ENCODE measurements around the gene TTLL10. TPM values are rescaled to one million over a fixed set of nuclear protein-coding genes. Genes with fewer than 3 reads are reported as not detected.

TTLL10 gene
- total and polyA plus RNA-seq, 5 donors, result 0.09 TPM; not detected in 4

DNA sequence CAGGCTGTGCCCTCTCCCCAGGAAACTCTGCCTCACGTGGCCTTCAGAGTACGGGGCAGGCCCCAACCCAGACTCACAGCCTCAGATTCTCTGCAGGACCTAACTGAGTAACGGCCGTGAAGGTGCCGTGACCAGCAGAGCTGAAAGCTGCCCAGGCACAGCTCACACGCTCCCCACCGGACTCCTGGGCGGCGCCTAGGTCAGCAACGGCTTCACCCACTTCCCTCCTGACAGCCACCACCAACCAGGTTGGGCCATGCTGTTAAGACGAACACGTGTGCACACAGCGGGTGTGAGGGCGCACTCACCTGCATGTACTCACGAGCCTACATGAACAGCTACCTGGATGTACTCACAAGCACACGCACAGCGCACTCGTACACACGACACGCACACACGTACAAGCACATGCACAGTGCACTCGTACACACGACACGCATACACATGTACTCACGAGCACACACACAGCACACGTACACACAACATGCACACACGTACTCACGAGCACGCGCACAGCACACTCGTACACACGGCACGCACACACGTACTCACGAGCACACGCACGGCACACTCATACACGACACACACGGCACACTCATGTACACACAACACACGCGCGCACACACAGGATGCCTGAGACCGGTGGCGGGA lies 49.0 kb downstream of the TTLL10 start:
- ATAC-seq (no peak), DNase-seq (no peak)
- no peak overlapping the region for H3K27ac ChIP-seq (ENCODE audit: low read length)
- H3K9me3 ChIP-seq (ENCODE audit: control insufficient read depth, low read length), result no peaks in the 10 kb centered on the region
- H3K27me3 ChIP-seq (ENCODE audit: control insufficient read depth, insufficient read depth), result no peaks in the 10 kb centered on the region
- H3K4me1 ChIP-seq (ENCODE audit: control insufficient read depth, insufficient read depth, low read length), result no peaks in the 10 kb centered on the region
- no peak overlapping the region for H3K4me3 ChIP-seq (ENCODE audit: low read length)
- WGBS, result 93% methylated on average over 44 of the region's 44 CpGs
- intact Hi-C loops (cut with DNase I), result no loop called here

DNA sequence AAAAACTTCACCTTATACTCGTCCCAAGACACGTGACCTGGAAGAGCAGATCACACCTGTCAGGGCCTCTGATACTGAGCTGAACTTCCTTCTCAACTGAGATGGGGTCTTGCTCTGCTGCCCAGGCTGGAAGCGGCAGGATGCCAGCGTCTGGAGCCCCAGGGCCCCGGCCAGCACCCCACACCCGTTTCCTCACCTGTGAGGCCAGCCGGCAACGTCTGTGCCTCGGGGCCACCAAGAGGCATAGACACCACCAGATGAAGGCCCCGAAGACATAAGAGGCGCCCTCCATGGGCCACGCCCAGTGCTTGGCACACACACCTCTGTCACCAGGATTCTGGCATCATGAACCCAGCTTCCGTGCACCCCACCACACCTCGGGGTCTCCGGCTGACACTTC lies 49.6 kb downstream of the TTLL10 start:
- intact Hi-C loops (cut with DNase I), result no loop called here
- DNase-seq (no peak), ATAC-seq (no peak)
- H3K4me1 ChIP-seq (ENCODE audit: control insufficient read depth, insufficient read depth, low read length), result no peaks in the 10 kb centered on the region
- H3K27me3 ChIP-seq (ENCODE audit: control insufficient read depth, insufficient read depth), result no peaks in the 10 kb centered on the region
- no peaks in the 10 kb centered on the region for H3K9me3 ChIP-seq (ENCODE audit: control insufficient read depth, low read length)
- 96% methylated on average over 15 of the region's 15 CpGs for WGBS
- no peak overlapping the region for H3K4me3 ChIP-seq (ENCODE audit: low read length)
- no peak overlapping the region for H3K27ac ChIP-seq (ENCODE audit: low read length)

GRCh38 chr1:1223891-1224290 lies 50.2 kb downstream of the TTLL10 start:
- intact Hi-C loops (cut with DNase I), result no loop called here
- Histone ChIP-seq H3K27ac (ENCODE audit: low read length) (no peak overlapping the region), H3K9me3 (ENCODE audit: control insufficient read depth, low read length) (no peaks in the 10 kb centered on the region), H3K4me1 (ENCODE audit: control insufficient read depth, insufficient read depth, low read length) (no peaks in the 10 kb centered on the region), H3K4me3 (ENCODE audit: low read length) (no peak overlapping the region), H3K27me3 (ENCODE audit: control insufficient read depth, insufficient read depth) (no peaks in the 10 kb centered on the region)
- ATAC-seq (no peak), DNase-seq (no peak)
- WGBS, result 94% methylated on average over 21 of the region's 21 CpGs

GRCh38 chr1:1225238-1225845 lies 51.7 kb downstream of the TTLL10 start:
- H3K4me1 ChIP-seq (ENCODE audit: control insufficient read depth, insufficient read depth, low read length), result peaks cover 6% of the 10 kb centered on the region
- ATAC-seq, result no peak
- 89% methylated on average over 34 of the region's 34 CpGs for WGBS
- DNase-seq, result no peak
- H3K27me3 ChIP-seq (ENCODE audit: control insufficient read depth, insufficient read depth), result no peaks in the 10 kb centered on the region
- H3K9me3 ChIP-seq (ENCODE audit: control insufficient read depth, low read length), result no peaks in the 10 kb centered on the region
- no peak overlapping the region for H3K27ac ChIP-seq (ENCODE audit: low read length)
- no peak overlapping the region for H3K4me3 ChIP-seq (ENCODE audit: low read length)
- intact Hi-C loops (cut with DNase I), result no loop called here

- intact Hi-C loops (cut with DNase I), result no loop called here
- DNase-seq, result no peak
- H3K9me3 ChIP-seq (ENCODE audit: control insufficient read depth, low read length), result no peaks in the 10 kb centered on the region
- peaks cover 6% of the 10 kb centered on the region for H3K4me1 ChIP-seq (ENCODE audit: control insufficient read depth, insufficient read depth, low read length)
- H3K27me3 ChIP-seq (ENCODE audit: control insufficient read depth, insufficient read depth), result no peaks in the 10 kb centered on the region
- no peak for ATAC-seq
- no peak overlapping the region for H3K27ac ChIP-seq (ENCODE audit: low read length)
- H3K4me3 ChIP-seq (ENCODE audit: low read length), result no peak overlapping the region
- WGBS, result 72% methylated on average over 18 of the region's 18 CpGs
Measured at GRCh38 chr1:1225913-1226312, 52.2 kb downstream of the TTLL10 start.

DNA sequence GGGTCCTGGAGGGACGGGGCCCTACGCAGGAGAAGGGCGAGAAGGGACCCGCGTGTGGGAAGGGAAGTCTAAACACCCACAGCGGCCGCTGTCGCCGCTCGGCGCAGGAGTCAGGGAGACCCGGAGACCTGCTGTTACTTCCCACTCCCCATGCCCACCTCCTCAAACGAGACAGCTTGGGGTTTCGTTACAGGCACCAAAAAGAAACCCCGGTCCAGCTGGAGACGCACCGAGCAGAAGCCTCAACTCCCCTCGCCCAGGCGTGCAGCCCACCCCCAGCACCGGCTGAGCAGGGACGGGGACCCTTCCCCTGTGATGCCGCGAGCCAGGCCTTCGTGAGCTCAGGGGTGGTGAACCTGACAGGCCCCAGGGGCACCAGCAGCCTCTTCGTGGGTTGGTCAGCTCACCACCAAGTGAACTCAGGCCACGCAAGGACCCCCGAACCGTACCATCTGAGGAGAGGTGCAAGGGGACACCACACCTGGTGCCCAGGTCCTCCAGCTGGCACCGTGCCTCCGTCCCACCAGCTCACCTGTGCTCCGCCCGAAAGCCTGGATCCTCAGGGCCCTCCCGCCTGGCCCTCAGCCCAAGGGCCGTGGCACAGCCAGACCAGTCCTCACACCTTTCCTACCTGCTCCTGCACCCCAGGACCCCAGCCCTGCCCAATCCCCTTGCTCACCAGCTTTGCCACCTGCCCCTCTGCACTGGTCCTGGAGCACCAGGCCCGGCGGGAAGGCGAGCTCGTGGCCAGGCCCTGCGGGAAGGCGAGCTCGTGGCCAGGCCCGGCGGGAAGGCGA lies 53.1 kb downstream of the TTLL10 start:
- no peak overlapping the region for H3K27ac ChIP-seq (ENCODE audit: low read length)
- WGBS, result 91% methylated on average over 42 of the region's 44 CpGs
- no peaks in the 10 kb centered on the region for H3K9me3 ChIP-seq (ENCODE audit: control insufficient read depth, low read length)
- DNase-seq, result no peak
- intact Hi-C loops (cut with DNase I), result no loop called here
- H3K4me3 ChIP-seq (ENCODE audit: low read length), result no peak overlapping the region
- no peak for ATAC-seq
- H3K4me1 ChIP-seq (ENCODE audit: control insufficient read depth, insufficient read depth, low read length), result peaks cover 6% of the 10 kb centered on the region
- H3K27me3 ChIP-seq (ENCODE audit: control insufficient read depth, insufficient read depth), result no peaks in the 10 kb centered on the region

DNA sequence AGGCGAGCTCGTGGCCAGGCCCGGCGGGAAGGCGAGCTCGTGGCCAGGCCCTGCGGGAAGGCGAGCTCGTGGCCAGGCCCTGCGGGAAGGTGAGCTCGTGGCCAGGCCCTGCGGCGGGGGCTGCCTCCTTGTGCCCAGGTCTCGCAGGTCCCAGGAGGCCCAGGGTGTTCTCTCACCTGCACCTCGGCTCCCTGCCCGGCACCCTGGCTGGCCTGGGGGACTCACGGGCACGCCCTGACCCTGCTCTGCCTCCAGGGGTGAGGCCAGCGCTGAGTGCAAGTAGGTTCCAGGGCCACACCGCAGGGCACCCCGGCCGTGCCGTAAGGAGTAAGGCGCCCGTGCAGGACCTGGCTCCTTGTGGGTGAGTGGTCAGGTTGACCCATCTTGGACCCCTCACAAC lies 53.7 kb downstream of the TTLL10 start:
- Histone ChIP-seq H3K4me3 (ENCODE audit: low read length) (no peak overlapping the region), H3K27me3 (ENCODE audit: control insufficient read depth, insufficient read depth) (no peaks in the 10 kb centered on the region), H3K9me3 (ENCODE audit: control insufficient read depth, low read length) (no peaks in the 10 kb centered on the region), H3K4me1 (ENCODE audit: control insufficient read depth, insufficient read depth, low read length) (peaks cover 6% of the 10 kb centered on the region), H3K27ac (ENCODE audit: low read length) (no peak overlapping the region)
- ATAC-seq (no peak), DNase-seq (no peak)
- intact Hi-C loops (cut with DNase I), result no loop called here
- 93% methylated on average over 22 of the region's 25 CpGs for WGBS

- intact Hi-C loops (cut with DNase I), result no loop called here
- Histone ChIP-seq H3K4me1 (ENCODE audit: control insufficient read depth, insufficient read depth, low read length) (peaks cover 11% of the 10 kb centered on the region), H3K9me3 (ENCODE audit: control insufficient read depth, low read length) (no peaks in the 10 kb centered on the region), H3K27ac (ENCODE audit: low read length) (no peak overlapping the region), H3K4me3 (ENCODE audit: low read length) (no peak overlapping the region), H3K27me3 (ENCODE audit: control insufficient read depth, insufficient read depth) (no peaks in the 10 kb centered on the region)
- DNase-seq (no peak), ATAC-seq (no peak)
- WGBS, result 95% methylated on average over 30 of the region's 30 CpGs
Measured at GRCh38 chr1:1228187-1228586, 54.5 kb downstream of the TTLL10 start.

GRCh38 chr1:1228596-1229321 lies 55.1 kb downstream of the TTLL10 start:
- no peak for ATAC-seq
- no peaks in the 10 kb centered on the region for H3K27me3 ChIP-seq (ENCODE audit: control insufficient read depth, insufficient read depth)
- H3K9me3 ChIP-seq (ENCODE audit: control insufficient read depth, low read length), result no peaks in the 10 kb centered on the region
- intact Hi-C loops (cut with DNase I), result no loop called here
- H3K4me1 ChIP-seq (ENCODE audit: control insufficient read depth, insufficient read depth, low read length), result peaks cover 11% of the 10 kb centered on the region
- 82% methylated on average over 28 of the region's 28 CpGs for WGBS
- no peak for DNase-seq
- H3K4me3 ChIP-seq (ENCODE audit: low read length), result no peak overlapping the region
- H3K27ac ChIP-seq (ENCODE audit: low read length), result no peak overlapping the region

GRCh38 chr1:1229770-1230169 lies 56.1 kb downstream of the TTLL10 start:
- WGBS, result 78% methylated on average over 19 of the region's 19 CpGs

More at GRCh38 chr1:1229770-1230169, 56.1 kb downstream of the TTLL10 start:
- ATAC-seq (no peak), DNase-seq (no peak)
- Histone ChIP-seq H3K4me1 (ENCODE audit: control insufficient read depth, insufficient read depth, low read length) (peaks cover 11% of the 10 kb centered on the region), H3K27ac (ENCODE audit: low read length) (no peak overlapping the region), H3K4me3 (ENCODE audit: low read length) (no peak overlapping the region), H3K27me3 (ENCODE audit: control insufficient read depth, insufficient read depth) (no peaks in the 10 kb centered on the region), H3K9me3 (ENCODE audit: control insufficient read depth, low read length) (no peaks in the 10 kb centered on the region)
- intact Hi-C loops (cut with DNase I), result loop anchor here in 1 of 4 donors (10.0 kb wide), 1 partner anchor 105 kb away; no protein-coding TSS in a partner anchor
